ENCODE data around the gene RPS14. TPM values are rescaled to one million over a fixed set of nuclear protein-coding genes. Genes with fewer than 3 reads are reported as not detected.
"Not testable (repeated sequence)": the region's sequence is repeated elsewhere in the genome, so short reads cannot be mapped to it uniquely, and the experiment has no call there.

Gene RPS14
- polyA plus RNA-seq, 1 donor, result 3,181 TPM

- DNase-seq (ENCODE audit: low read depth), result no peak
These were observed 32.1 kb upstream of the RPS14 start for GRCh38 chr5:150481708-150481965.

- no peak for DNase-seq (ENCODE audit: low read depth)
These were observed 29.9 kb upstream of the RPS14 start for GRCh38 chr5:150479416-150479815.

- not testable (repeated sequence) for DNase-seq (ENCODE audit: low read depth)
These were observed 27.0 kb upstream of the RPS14 start for GRCh38 chr5:150476568-150476967.

- no peak for DNase-seq (ENCODE audit: low read depth)
These were observed 24.3 kb upstream of the RPS14 start for GRCh38 chr5:150473673-150474358.

GRCh38 chr5:150469718-150470469, 20.4 kb upstream of the RPS14 start:
- DNase-seq (ENCODE audit: low read depth), result no peak

GRCh38 chr5:150468206-150468605, 18.7 kb upstream of the RPS14 start:
- DNase-seq (ENCODE audit: low read depth), result no peak

- no peak for DNase-seq (ENCODE audit: low read depth)
These were observed 16.4 kb upstream of the RPS14 start for GRCh38 chr5:150465927-150466326.

GRCh38 chr5:150464554-150465012, 15.0 kb upstream of the RPS14 start:
- DNase-seq (ENCODE audit: low read depth), result no peak

- no peak for DNase-seq (ENCODE audit: low read depth)
These were observed 11.7 kb upstream of the RPS14 start for GRCh38 chr5:150461231-150461630.

GRCh38 chr5:150460781-150461180, 11.2 kb upstream of the RPS14 start:
- no peak for DNase-seq (ENCODE audit: low read depth)

GRCh38 chr5:150458802-150459557, 9.4 kb upstream of the RPS14 start:
- no peak for DNase-seq (ENCODE audit: low read depth)

GRCh38 chr5:150457562-150458240, 8.2 kb upstream of the RPS14 start:
- DNase-seq (ENCODE audit: low read depth), result no peak

GRCh38 chr5:150457121-150457520, 7.6 kb upstream of the RPS14 start:
- DNase-seq (ENCODE audit: low read depth), result no peak

GRCh38 chr5:150454492-150455229, 5.1 kb upstream of the RPS14 start:
- no peak for DNase-seq (ENCODE audit: low read depth)

GRCh38 chr5:150454027-150454426, 4.5 kb upstream of the RPS14 start:
- DNase-seq (ENCODE audit: low read depth), result not testable (repeated sequence)

- no peak for DNase-seq (ENCODE audit: low read depth)
These were observed 3.4 kb upstream of the RPS14 start for GRCh38 chr5:150452914-150453313.

- no peak for DNase-seq (ENCODE audit: low read depth)
These were observed 2.1 kb upstream of the RPS14 start for GRCh38 chr5:150451594-150451993.

- DNase-seq (ENCODE audit: low read depth), result peak; percentile 41
These were observed 505 bp downstream of the RPS14 start for GRCh38 chr5:150448952-150449516.

- no peak for DNase-seq (ENCODE audit: low read depth)
These were observed 1.2 kb downstream of the RPS14 start for GRCh38 chr5:150448334-150448733.

- no peak for DNase-seq (ENCODE audit: low read depth)
These were observed 2.4 kb downstream of the RPS14 start for GRCh38 chr5:150447188-150447587.

GRCh38 chr5:150446583-150446982, 3.0 kb downstream of the RPS14 start:
- DNase-seq (ENCODE audit: low read depth), result no peak

All from forelimb muscle (tissue), 1 donor.